Measurements from ENCODE around the gene TIMP3. TPM values are rescaled to one million over a fixed set of nuclear protein-coding genes. Genes with fewer than 3 reads are reported as not detected.
"Not testable (repeated sequence)": the region's sequence is repeated elsewhere in the genome, so short reads cannot be mapped to it uniquely, and the experiment has no call there.

TIMP3 gene
- total RNA-seq, 1 donor from 2014 or later: not detected

DNA sequence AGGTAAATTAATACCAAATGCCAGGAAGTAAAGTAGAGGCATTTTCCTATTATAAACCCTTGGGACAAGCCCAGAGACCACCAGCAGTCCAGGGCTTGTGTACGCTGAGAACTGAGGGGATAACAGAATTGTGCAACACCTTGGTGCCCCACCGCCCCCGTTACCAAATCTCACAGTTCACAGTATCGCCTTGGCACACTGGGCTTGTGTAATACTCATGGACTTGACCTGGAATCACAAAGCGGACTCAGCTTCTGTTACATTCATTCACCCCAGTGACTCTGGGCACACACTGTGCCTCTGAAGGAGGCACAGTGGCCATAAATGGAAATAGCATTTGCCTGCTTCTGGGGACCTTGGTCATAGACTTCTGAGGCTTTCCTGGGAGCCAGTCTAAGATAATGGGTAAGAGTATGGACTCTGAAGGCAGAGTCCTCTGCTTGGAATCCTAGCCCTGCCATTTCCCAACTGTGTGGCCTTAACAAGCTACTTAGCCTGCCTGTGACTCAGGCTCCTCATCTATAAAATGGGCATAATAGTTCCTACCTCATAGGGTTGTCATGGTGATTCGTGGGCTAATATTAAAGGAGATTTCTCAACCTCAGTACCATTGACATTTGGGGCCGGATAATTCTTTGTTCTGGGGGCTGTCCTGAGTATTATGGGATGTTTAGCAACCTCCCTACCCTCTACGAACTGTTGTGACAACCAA, 53.7 kb downstream of the TIMP3 start:
- Mint-ChIP-seq H3K27me3 (no peaks in the 10 kb centered on the region), H3K36me3 (ENCODE audit: low read depth) (no peaks in the 10 kb centered on the region), H3K4me3 (no peak overlapping the region), H3K9me3 (no peaks in the 10 kb centered on the region), H3K4me1 (no peaks in the 10 kb centered on the region), H3K27ac (no peak overlapping the region)
- intact Hi-C loops (cut with micrococcal nuclease): no loop called here
- no peak for DNase-seq

GRCh38 chr22:32858121-32858703, 56.7 kb downstream of the TIMP3 start:
- no peaks in the 10 kb centered on the region for H3K9me3 Mint-ChIP-seq
- H3K27me3 Mint-ChIP-seq: no peaks in the 10 kb centered on the region
- no peaks in the 10 kb centered on the region for H3K4me1 Mint-ChIP-seq
- H3K4me3 Mint-ChIP-seq: no peak overlapping the region
- no peaks in the 10 kb centered on the region for H3K36me3 Mint-ChIP-seq (ENCODE audit: low read depth)
- H3K27ac Mint-ChIP-seq: no peak overlapping the region
- DNase-seq: no peak
- intact Hi-C loops (cut with micrococcal nuclease): no loop called here

GRCh38 chr22:32858957-32859356, 57.5 kb downstream of the TIMP3 start:
- Mint-ChIP-seq H3K9me3 (no peaks in the 10 kb centered on the region), H3K36me3 (ENCODE audit: low read depth) (no peaks in the 10 kb centered on the region), H3K27ac (no peak overlapping the region), H3K27me3 (no peaks in the 10 kb centered on the region), H3K4me1 (no peaks in the 10 kb centered on the region), H3K4me3 (no peak overlapping the region)
- DNase-seq: no peak
- intact Hi-C loops (cut with micrococcal nuclease): no loop called here

DNA sequence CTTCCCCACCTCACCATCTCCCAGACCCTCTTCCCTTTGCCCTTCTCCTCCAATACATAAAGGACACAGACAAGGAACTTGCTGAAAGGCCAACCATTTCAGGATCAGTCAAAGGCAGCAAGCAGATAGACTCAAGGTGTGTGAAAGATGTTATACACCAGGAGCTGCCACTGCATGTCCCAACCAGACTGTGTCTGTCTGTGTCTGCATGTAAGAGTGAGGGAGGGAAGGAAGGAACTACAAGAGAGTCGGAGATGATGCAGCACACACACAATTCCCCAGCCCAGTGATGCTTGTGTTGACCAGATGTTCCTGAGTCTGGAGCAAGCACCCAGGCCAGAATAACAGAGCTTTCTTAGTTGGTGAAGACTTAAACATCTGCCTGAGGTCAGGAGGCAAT, 58.2 kb downstream of the TIMP3 start:
- Mint-ChIP-seq H3K27me3 (no peaks in the 10 kb centered on the region), H3K9me3 (no peaks in the 10 kb centered on the region), H3K27ac (no peak overlapping the region), H3K36me3 (ENCODE audit: low read depth) (no peaks in the 10 kb centered on the region), H3K4me3 (no peak overlapping the region), H3K4me1 (no peaks in the 10 kb centered on the region)
- intact Hi-C loops (cut with micrococcal nuclease): no loop called here
- no peak for DNase-seq

DNA sequence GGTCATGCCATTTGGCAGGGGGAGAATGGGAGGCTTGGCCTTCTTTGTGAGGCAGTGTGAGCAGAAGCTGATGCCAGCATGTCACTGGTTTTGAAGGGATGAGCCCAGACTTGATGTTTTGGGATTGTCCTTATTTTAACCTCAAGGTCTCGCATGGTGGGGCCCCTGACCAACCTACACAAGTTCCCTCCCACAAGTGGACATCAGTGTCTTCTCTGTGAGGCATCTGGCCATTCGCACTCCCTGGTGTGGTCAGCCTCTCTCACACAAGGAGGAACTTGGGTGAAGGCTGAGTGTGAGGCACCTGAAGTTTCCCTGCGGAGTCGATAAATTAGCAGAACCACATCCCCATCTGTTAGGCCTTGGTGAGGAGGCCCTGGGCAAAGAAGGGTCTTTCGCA, 59.8 kb downstream of the TIMP3 start:
- Mint-ChIP-seq H3K4me1 (no peaks in the 10 kb centered on the region), H3K27me3 (no peaks in the 10 kb centered on the region), H3K27ac (no peak overlapping the region), H3K9me3 (no peaks in the 10 kb centered on the region), H3K4me3 (no peak overlapping the region), H3K36me3 (ENCODE audit: low read depth) (no peaks in the 10 kb centered on the region)
- intact Hi-C loops (cut with micrococcal nuclease): no loop called here
- no peak for DNase-seq

DNA sequence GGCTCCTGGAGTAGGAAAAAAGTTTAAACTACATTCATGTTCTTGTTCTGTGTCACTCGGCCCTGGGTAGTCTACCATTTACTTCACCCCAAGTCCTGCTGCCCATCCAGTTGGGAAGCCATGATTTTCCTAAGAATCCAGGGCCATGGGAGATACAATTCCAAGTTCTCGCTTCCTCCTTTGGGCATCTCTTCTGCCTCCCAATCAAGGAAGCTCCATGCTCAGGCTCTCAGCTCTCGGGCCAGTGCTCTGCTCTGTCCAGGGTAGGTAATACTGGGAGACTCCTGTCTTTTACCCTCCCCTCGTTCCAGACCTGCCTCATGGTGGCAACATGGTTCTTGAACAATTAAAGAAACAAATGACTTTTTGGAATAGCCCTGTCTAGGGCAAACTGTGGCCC, 60.6 kb downstream of the TIMP3 start:
- Mint-ChIP-seq H3K27me3 (no peaks in the 10 kb centered on the region), H3K27ac (no peak overlapping the region), H3K9me3 (no peaks in the 10 kb centered on the region), H3K36me3 (ENCODE audit: low read depth) (no peaks in the 10 kb centered on the region), H3K4me1 (no peaks in the 10 kb centered on the region), H3K4me3 (no peak overlapping the region)
- no peak for DNase-seq
- intact Hi-C loops (cut with micrococcal nuclease): no loop called here

- no peaks in the 10 kb centered on the region for H3K9me3 Mint-ChIP-seq
- no peaks in the 10 kb centered on the region for H3K36me3 Mint-ChIP-seq (ENCODE audit: low read depth)
- H3K27me3 Mint-ChIP-seq: no peaks in the 10 kb centered on the region
- no peak for DNase-seq
- intact Hi-C loops (cut with micrococcal nuclease): no loop called here
- H3K4me3 Mint-ChIP-seq: no peak overlapping the region
- H3K4me1 Mint-ChIP-seq: no peaks in the 10 kb centered on the region
- no peak overlapping the region for H3K27ac Mint-ChIP-seq
These were observed 61.6 kb downstream of the TIMP3 start for GRCh38 chr22:32862936-32863661.

- Mint-ChIP-seq H3K4me3 (no peak overlapping the region), H3K27ac (no peak overlapping the region), H3K4me1 (no peaks in the 10 kb centered on the region), H3K36me3 (ENCODE audit: low read depth) (no peaks in the 10 kb centered on the region), H3K27me3 (no peaks in the 10 kb centered on the region), H3K9me3 (no peaks in the 10 kb centered on the region)
- intact Hi-C loops (cut with micrococcal nuclease): no loop called here
- DNase-seq: no peak
These were observed 62.5 kb downstream of the TIMP3 start for GRCh38 chr22:32864041-32864440.

DNA sequence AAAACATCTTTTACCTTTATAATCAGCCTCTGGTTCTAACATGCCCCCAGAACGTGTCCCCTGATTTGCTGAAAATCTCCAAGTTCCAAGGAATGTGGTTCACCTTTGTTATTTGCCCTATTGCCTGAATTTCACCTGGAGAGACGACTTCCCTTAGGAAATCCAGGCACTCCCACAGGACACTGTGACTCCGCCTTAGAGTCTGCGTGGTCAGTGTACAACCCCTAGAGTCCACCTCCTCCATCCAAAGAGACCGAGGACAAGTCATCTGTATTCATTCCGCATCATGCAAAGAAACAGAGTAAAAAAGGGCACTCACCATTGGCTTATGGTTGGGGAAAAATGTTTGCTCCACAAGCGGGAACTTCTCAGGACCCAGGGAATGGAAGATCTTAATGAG, 63.1 kb downstream of the TIMP3 start:
- no peaks in the 10 kb centered on the region for H3K9me3 Mint-ChIP-seq
- H3K36me3 Mint-ChIP-seq (ENCODE audit: low read depth): no peaks in the 10 kb centered on the region
- H3K27ac Mint-ChIP-seq: no peak overlapping the region
- H3K4me1 Mint-ChIP-seq: no peaks in the 10 kb centered on the region
- intact Hi-C loops (cut with micrococcal nuclease): no loop called here
- no peaks in the 10 kb centered on the region for H3K27me3 Mint-ChIP-seq
- H3K4me3 Mint-ChIP-seq: no peak overlapping the region
- no peak for DNase-seq

DNA sequence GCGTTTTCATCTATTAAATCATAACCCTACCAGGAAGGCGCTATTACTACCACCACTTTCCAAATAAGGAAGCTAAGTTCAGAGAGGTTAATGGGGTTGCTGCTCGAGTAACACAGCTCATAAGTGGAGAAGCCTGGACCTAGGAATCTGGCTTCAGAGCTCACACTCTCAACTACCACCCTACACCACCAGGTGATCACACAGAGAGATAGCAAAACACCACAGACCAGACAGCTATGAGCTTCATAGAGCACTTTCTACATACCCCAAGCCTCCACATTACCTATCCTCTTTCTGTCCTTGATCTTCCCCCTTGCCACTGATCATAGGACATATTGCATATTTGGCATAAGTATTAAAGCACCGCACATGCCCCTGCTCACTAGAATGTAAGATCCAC, 65.4 kb downstream of the TIMP3 start:
- Mint-ChIP-seq H3K4me1 (no peaks in the 10 kb centered on the region), H3K27ac (no peak overlapping the region), H3K9me3 (no peaks in the 10 kb centered on the region), H3K4me3 (no peak overlapping the region), H3K27me3 (no peaks in the 10 kb centered on the region), H3K36me3 (ENCODE audit: low read depth) (no peaks in the 10 kb centered on the region)
- intact Hi-C loops (cut with micrococcal nuclease): no loop called here
- no peak for DNase-seq

GRCh38 chr22:32868946-32869345, 67.4 kb downstream of the TIMP3 start:
- Mint-ChIP-seq H3K36me3 (ENCODE audit: low read depth) (no peaks in the 10 kb centered on the region), H3K9me3 (no peaks in the 10 kb centered on the region), H3K4me3 (no peak overlapping the region), H3K4me1 (no peaks in the 10 kb centered on the region), H3K27ac (no peak overlapping the region), H3K27me3 (no peaks in the 10 kb centered on the region)
- intact Hi-C loops (cut with micrococcal nuclease): no loop called here
- DNase-seq: no peak

DNA sequence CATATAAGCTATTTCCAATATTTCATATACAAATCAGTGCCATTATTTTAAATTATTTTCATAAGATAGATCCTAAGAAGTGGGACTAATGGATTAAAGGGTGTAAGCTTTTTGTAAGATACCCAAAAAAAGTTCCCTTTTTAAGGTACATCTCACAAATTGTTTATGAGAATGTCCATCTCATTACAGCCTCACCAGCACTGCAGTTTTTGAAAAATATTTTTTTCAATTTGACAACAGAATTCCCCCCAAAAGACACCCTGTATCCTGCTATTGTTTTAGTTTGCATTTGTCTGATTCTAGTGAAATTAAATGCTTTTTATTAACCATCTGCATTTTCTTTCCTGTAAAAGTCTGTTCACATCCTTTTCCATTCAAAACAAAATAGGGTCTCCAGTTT, 69.0 kb downstream of the TIMP3 start:
- no peaks in the 10 kb centered on the region for H3K9me3 Mint-ChIP-seq
- intact Hi-C loops (cut with micrococcal nuclease): no loop called here
- H3K4me1 Mint-ChIP-seq: no peaks in the 10 kb centered on the region
- DNase-seq: no peak
- no peaks in the 10 kb centered on the region for H3K36me3 Mint-ChIP-seq (ENCODE audit: low read depth)
- no peaks in the 10 kb centered on the region for H3K27me3 Mint-ChIP-seq
- H3K27ac Mint-ChIP-seq: no peak overlapping the region
- H3K4me3 Mint-ChIP-seq: no peak overlapping the region

DNA sequence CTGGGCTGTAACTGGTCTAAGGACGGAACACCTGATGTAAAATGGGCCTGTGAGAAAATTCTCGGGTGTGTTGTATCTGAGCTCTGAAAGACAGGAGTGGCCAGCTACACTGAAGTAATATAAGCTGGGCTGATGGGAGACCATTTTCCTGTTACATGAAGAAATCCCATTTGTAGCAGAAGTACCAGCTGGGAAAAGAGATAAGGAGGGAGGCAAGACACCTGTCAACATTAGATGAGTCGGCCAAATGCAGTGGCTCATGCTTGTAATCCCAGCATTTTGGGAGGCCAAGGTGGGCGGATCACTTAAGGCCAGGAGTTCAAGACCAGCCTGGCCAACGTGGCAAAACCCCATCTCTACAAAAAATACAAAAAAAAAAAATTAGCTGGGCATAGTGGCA, 72.1 kb downstream of the TIMP3 start:
- H3K27ac Mint-ChIP-seq; DNase-seq; H3K4me3 Mint-ChIP-seq; H3K36me3 Mint-ChIP-seq (ENCODE audit: low read depth); intact Hi-C loops (cut with micrococcal nuclease); H3K27me3 Mint-ChIP-seq; H3K4me1 Mint-ChIP-seq; H3K9me3 Mint-ChIP-seq: not testable (repeated sequence)

DNA sequence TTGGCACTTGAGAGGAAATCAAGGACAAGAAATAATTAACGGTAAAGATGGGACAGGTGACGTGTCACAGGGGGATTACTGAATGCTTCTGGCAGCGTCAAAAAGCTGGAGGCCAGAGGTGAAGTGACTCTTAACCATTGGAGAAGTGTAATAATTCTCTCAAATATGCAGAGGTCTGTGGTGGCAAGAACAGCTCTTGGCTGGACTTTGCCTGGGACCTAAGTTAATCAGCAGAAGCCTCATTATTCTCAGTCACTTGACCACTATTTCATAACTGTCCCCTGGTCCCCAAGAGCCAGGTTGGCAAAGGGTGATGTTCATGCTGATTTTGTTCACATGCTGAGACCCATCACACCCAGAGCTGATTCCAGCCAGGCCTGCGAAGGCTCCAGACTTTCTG, 72.9 kb downstream of the TIMP3 start:
- no peaks in the 10 kb centered on the region for H3K4me1 Mint-ChIP-seq
- no peaks in the 10 kb centered on the region for H3K9me3 Mint-ChIP-seq
- no peak overlapping the region for H3K27ac Mint-ChIP-seq
- DNase-seq: no peak
- H3K36me3 Mint-ChIP-seq (ENCODE audit: low read depth): no peaks in the 10 kb centered on the region
- intact Hi-C loops (cut with micrococcal nuclease): no loop called here
- no peaks in the 10 kb centered on the region for H3K27me3 Mint-ChIP-seq
- no peak overlapping the region for H3K4me3 Mint-ChIP-seq
